GM12892 (cell line): ENCODE data around the gene RBMX2.
"Not testable (repeated sequence)": the region's sequence is repeated elsewhere in the genome, so short reads cannot be mapped to it uniquely, and the experiment has no call there.

Experiments used
- DNase-seq: peaks from one replicate; pipeline ENCODE4 v3.0.0; 2011; ENCODE audit not compliant: insufficient read length
- FAIRE-seq: peaks from 2 replicates; lab custom pipeline; 2011; peaks lifted over from hg19 to GRCh38; lab: Jason Lieb, UNC
- POLR2A ChIP-seq: IDR thresholded peaks from 2 replicates; pipeline ENCODE4 v1.6.1; 2011; ENCODE audit warnings: low read depth, low read length, control low read depth
- POLR2AphosphoS5 ChIP-seq: IDR thresholded peaks from 2 replicates; pipeline ENCODE4 v1.6.1; 2011; ENCODE audit warnings: low read depth, low read length, control low read depth
- TAF1 ChIP-seq: IDR thresholded peaks from 2 replicates; pipeline ENCODE4 v1.6.1; 2011; ENCODE audit warnings: low read depth, mild to moderate bottlenecking, control low read depth, low read length, borderline replicate concordance

RBMX2 gene

GRCh38 chrX:130414800-130415199 lies 13.0 kb downstream of the RBMX2 start:
- no peak for TF ChIP-seq POLR2A
- DNase-seq (no peak), FAIRE-seq (no peak)

GRCh38 chrX:130415201-130415600 lies 13.4 kb downstream of the RBMX2 start:
- FAIRE-seq (no peak), DNase-seq (no peak)
- TF ChIP-seq POLR2AphosphoS5 = no peak

DNA sequence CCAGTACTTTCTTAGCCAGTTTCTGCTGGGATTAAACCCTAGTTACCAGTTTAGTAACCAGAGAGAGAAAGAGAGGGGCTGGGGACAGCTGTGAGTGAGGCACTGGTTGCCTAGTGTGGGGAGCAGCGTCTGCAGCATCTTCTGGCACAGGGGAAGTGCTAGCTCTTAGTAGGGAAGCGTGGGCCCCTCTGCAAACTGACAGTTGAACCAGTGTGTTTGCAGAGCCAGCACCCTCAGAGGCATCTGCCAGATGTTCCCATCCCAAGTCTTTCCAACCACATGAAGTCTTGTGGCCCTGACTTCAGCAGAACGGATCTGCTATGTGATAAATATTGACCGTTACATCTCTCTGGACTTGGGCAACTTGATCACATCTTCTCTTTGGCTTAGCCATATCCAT lies 15.0 kb downstream of the RBMX2 start:
- FAIRE-seq (no peak), DNase-seq (no peak)
- no peak for TF ChIP-seq POLR2A
- no peak for TF ChIP-seq TAF1
- no peak for TF ChIP-seq POLR2AphosphoS5

- no peak for TF ChIP-seq POLR2A
- TF ChIP-seq TAF1 = no peak
- no peak for FAIRE-seq
- no peak for DNase-seq
These were observed 16.3 kb downstream of the RBMX2 start for GRCh38 chrX:130418066-130418465.

GRCh38 chrX:130418740-130419139 lies 17.0 kb downstream of the RBMX2 start:
- FAIRE-seq = no peak
- DNase-seq = no peak
- TF ChIP-seq POLR2AphosphoS5 (no peak), POLR2A (no peak), TAF1 (no peak)

DNA sequence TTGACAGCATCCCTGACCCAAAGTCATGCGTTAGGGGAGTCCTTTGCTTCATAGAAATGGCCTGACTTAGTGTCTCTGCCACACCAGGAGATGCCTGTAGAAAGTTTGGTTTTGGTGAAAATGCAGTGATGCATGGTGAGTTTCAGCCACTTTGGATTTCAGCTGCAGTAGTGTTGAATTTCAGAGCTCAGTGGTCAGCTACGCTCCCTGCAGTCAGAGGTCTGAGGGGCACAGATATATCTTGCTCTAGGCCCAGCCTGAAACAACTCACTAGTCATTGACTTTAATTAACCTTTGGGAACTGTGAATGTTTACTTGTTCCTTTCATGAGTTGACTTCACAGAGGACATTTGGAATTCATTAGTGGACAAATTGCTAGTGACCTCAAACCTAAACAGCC lies 17.5 kb downstream of the RBMX2 start:
- TF ChIP-seq POLR2AphosphoS5 (no peak), POLR2A (no peak), TAF1 (no peak)
- DNase-seq = no peak
- no peak for FAIRE-seq

DNA sequence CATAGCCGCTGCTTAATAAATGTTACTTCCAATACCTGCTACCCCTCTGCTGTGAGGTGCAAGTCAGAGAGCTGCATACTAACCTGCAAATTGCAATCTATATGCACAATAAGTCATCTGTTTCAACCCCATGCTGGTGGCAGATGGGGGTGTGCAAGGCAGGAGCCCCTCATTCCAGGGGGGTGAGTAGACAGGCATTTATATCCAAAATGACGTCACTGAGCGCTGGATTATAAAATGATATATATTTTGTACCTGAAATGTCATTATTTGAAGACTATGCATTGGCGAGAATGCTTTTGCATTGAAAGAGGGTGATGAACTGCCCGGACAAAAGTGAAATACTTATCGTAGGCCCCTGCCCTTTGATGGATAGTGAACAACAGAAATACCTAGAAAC lies 24.7 kb downstream of the RBMX2 start:
- no peak for FAIRE-seq
- TF ChIP-seq POLR2AphosphoS5 (no peak), POLR2A (no peak), TAF1 (no peak)
- no peak for DNase-seq

GRCh38 chrX:130429236-130429635 lies 27.4 kb downstream of the RBMX2 start:
- not testable (repeated sequence) for DNase-seq, FAIRE-seq

DNA sequence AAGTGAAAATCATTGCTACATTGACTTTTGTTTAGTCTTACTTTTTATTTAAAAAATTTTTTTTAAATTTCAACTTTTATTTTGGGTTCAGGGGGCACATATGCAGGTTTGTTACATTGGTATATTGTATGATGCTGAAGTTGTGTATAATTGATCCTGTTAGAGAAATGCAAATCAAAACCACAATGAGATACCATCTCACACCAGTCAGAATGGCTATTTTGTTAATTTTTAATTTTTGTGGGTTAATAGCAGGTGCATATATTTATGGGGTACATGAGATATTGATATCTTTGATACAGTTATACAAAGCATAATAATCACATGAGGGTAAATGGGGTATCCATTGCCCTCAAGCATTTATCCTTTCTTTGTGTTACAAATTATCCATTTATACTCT lies 34.1 kb downstream of the RBMX2 start:
- FAIRE-seq = no peak

GRCh38 chrX:130437996-130438395 lies 36.2 kb downstream of the RBMX2 start:
- not testable (repeated sequence) for DNase-seq, FAIRE-seq

More for the DNA sequence above, 34.1 kb downstream of the RBMX2 start:
- TF ChIP-seq POLR2A (no peak), POLR2AphosphoS5 (no peak), TAF1 (no peak)
- no peak for DNase-seq

GRCh38 chrX:130443875-130444274 lies 42.1 kb downstream of the RBMX2 start:
- FAIRE-seq = no peak
- TF ChIP-seq TAF1 = no peak
- TF ChIP-seq POLR2A = no peak
- TF ChIP-seq POLR2AphosphoS5 = no peak
- no peak for DNase-seq

GRCh38 chrX:130444641-130445336 lies 43.0 kb downstream of the RBMX2 start:
- no peak for TF ChIP-seq POLR2A
- TF ChIP-seq POLR2AphosphoS5 = no peak
- TF ChIP-seq TAF1 = no peak
- DNase-seq (no peak), FAIRE-seq (no peak)

- TF ChIP-seq POLR2A (no peak), POLR2AphosphoS5 (no peak), TAF1 (no peak)
- FAIRE-seq (no peak), DNase-seq (no peak)
These were observed 45.2 kb downstream of the RBMX2 start for GRCh38 chrX:130446974-130447373.
